H1 (cell line): ENCODE results near the gene SUGP1.

Experiments used
- CTCF ChIP-seq, 3 experiments: IDR thresholded peaks; 1 replicate in 2 of 3; 2 replicates in 1 of 3; pipeline versions ENCODE4 v1.5.1 to v1.6.1; 2011; ENCODE audit warnings: low read length in 3 of 3, mild to moderate bottlenecking in 3 of 3, inconsistent platforms in 2 of 3, low read depth in 1 of 3, moderate library complexity in 1 of 3; ENCODE audit not compliant: insufficient read depth in 1 of 3; ENCODE audit errors: control extremely low read depth in 1 of 3
- MAX ChIP-seq: IDR thresholded peaks from 2 replicates; pipeline ENCODE4 v1.6.1; 2012; ENCODE audit warnings: inconsistent platforms
- SUZ12 ChIP-seq: fragments of 200-600 bp; sonication (generic); IDR thresholded peaks from 2 replicates; pipeline ENCODE4 v1.6.1; 2012; ENCODE audit warnings: mild to moderate bottlenecking, inconsistent platforms, low read length, moderate library complexity, mixed read lengths

DNA sequence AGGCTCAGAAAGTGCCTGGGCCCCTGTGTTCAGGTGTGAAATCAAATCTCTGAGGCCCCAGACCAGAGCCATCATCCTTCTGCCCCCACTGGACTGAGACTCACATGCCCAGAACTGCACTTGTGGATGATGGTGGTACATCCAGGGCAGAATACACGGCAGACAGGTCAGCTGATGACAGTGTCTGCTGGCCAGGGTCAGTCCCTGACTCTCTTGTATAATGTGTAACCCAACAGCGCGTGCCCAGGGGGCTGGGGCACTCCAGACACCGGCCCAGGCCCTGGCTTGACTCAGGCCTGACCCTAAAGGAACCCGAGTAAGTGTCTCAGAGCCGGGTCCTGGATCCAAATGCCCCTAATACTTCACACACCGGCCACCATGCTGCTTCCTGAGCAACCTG, 47.8 kb upstream of the SUGP1 start:
- TF ChIP-seq MAX (no peak), CTCF (IDR thresholded peaks at IDR 0.05; ENCODE audit: control extremely low read depth in 1 of 3, insufficient read depth in 1 of 3, low read depth in 1 of 3, low read length in 3 of 3) (no peak), SUZ12 (no peak)
